Limb (tissue), 2 donors: ENCODE measurements around the gene XAB2.

Source experiments
- DNase-seq, 2 donors: peaks; one replicate each; pipeline ENCODE4 v3.0.0-alpha.2; 2016; ENCODE audit errors: extremely low spot score in 2 of 2

XAB2 gene

GRCh38 chr19:7612282-7613274 lies 16.8 kb downstream of the XAB2 start:
- DNase-seq: no peak

- DNase-seq: no peak
These were observed 17.6 kb downstream of the XAB2 start for GRCh38 chr19:7611541-7612279.

- DNase-seq: no peak
These were observed 18.7 kb downstream of the XAB2 start for GRCh38 chr19:7610491-7611240.

- no peak for DNase-seq
These were observed 21.3 kb downstream of the XAB2 start for GRCh38 chr19:7607874-7608560.

- no peak for DNase-seq
These were observed 22.0 kb downstream of the XAB2 start for GRCh38 chr19:7607212-7607873.

- no peak for DNase-seq
These were observed 23.1 kb downstream of the XAB2 start for GRCh38 chr19:7606289-7606688.

- peak in 1 of 2 donors; percentile 32 for DNase-seq
These were observed 23.7 kb downstream of the XAB2 start for GRCh38 chr19:7605490-7606222.

- DNase-seq: no peak
These were observed 25.4 kb downstream of the XAB2 start for GRCh38 chr19:7603919-7604318.

GRCh38 chr19:7602935-7603497 lies 26.3 kb downstream of the XAB2 start:
- no peak for DNase-seq

- peak in 1 of 2 donors; percentile 18 for DNase-seq
These were observed 27.0 kb downstream of the XAB2 start for GRCh38 chr19:7602240-7602934.

- no peak for DNase-seq
These were observed 28.6 kb downstream of the XAB2 start for GRCh38 chr19:7600721-7601120.

- DNase-seq: no peak
These were observed 31.2 kb downstream of the XAB2 start for GRCh38 chr19:7598180-7598579.

GRCh38 chr19:7597689-7598088 lies 31.7 kb downstream of the XAB2 start:
- no peak for DNase-seq

GRCh38 chr19:7596211-7596937 lies 33.0 kb downstream of the XAB2 start:
- DNase-seq: peak in 1 of 2 donors; percentile 35

- DNase-seq: peak; percentile 22 to 82
These were observed 33.7 kb downstream of the XAB2 start, which contains the start of gene CAMSAP3 for GRCh38 chr19:7595466-7596133. TSS of gene CAMSAP3 (plus strand) at chr19:7595863. CDS start at chr19:7596003, 140 bp downstream.

GRCh38 chr19:7590256-7590655 lies 39.1 kb downstream of the XAB2 start:
- DNase-seq: no peak

- no peak for DNase-seq
These were observed 39.5 kb downstream of the XAB2 start for GRCh38 chr19:7589822-7590221.

- no peak for DNase-seq
These were observed 46.9 kb downstream of the XAB2 start for GRCh38 chr19:7582446-7582845.
